Mammary epithelial cell (primary cell): ENCODE measurements around the gene RINL.

Experiments used
- CTCF ChIP-seq, 2 donors: IDR thresholded peaks in 1 of 2; conservative IDR thresholded peaks in 1 of 2; 2 replicates each; pipeline ENCODE4 v1.5.1; 2011 to 2012; ENCODE audit warnings: inconsistent platforms in 2 of 2, low read length in 2 of 2, mild to moderate bottlenecking in 2 of 2, control low read depth in 1 of 2, low read depth in 1 of 2; ENCODE audit not compliant: insufficient read depth in 1 of 2; ENCODE audit errors: extremely low read depth in 1 of 2
- EZH2 ChIP-seq: IDR thresholded peaks from 2 replicates; pipeline ENCODE4 v1.6.1; 2012; ENCODE audit warnings: low read length, inconsistent platforms, borderline replicate concordance

- TF ChIP-seq CTCF (conservative IDR thresholded peaks at IDR 0.05 in 1 of 2, IDR thresholded peaks at IDR 0.05 in 1 of 2; ENCODE audit: extremely low read depth in 1 of 2, insufficient read depth in 1 of 2, low read depth in 1 of 2, low read length in 2 of 2) (no peak), EZH2 (no peak)
Observed at GRCh38 chr19:38900743-38901190, 22.7 kb upstream of the RINL start.
